ENCODE data around the gene PAPPA.

DNA sequence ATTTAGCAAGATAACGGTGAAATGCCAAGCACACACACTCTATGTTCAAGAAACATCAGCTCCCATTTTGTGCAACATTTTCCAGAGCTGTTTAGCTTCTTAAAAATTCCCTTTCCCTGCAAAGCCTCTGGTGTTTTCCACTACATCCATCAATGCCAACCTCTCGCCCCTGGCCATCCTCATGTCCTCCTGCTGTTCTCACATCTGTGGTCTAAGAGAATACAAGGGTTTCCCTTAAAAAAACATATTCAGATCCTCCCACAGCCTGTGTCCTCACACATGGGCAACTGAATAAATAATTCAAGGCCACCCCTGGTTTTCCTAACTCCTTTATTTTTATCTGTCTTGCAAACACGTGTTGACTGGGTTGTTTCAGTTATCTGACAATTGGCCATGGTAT, 70.3 kb downstream of the PAPPA start:
- no peak for TF ChIP-seq ZNF747 (tag by site-specific recombination; IDR thresholded peaks at IDR 0.05)
- no peak for TF ChIP-seq ZNF350 (tag by site-specific recombination; IDR thresholded peaks at IDR 0.05)
- no peak for TF ChIP-seq ZNF274 (IDR thresholded peaks at IDR 0.05; ENCODE audit: low read length)
- TF ChIP-seq ZNF274 (tag by site-specific recombination; IDR thresholded peaks at IDR 0.05; ENCODE audit: borderline replicate concordance), result no peak
- TF ChIP-seq ZNF121 (tag by site-specific recombination; IDR thresholded peaks at IDR 0.05), result no peak
- TF ChIP-seq, protein P1, sequence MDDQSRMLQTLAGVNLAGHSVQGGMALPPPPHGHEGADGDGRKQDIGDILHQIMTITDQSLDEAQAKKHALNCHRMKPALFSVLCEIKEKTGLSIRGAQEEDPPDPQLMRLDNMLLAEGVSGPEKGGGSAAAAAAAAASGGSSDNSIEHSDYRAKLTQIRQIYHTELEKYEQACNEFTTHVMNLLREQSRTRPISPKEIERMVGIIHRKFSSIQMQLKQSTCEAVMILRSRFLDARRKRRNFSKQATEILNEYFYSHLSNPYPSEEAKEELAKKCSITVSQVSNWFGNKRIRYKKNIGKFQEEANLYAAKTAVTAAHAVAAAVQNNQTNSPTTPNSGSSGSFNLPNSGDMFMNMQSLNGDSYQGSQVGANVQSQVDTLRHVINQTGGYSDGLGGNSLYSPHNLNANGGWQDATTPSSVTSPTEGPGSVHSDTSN (CRISPR knock-in tag; IDR thresholded peaks at IDR 0.05), result no peak
- no peak for TF ChIP-seq ZNF664 (tag by site-specific recombination; IDR thresholded peaks at IDR 0.05)
- TF ChIP-seq ZNF24 (tag by site-specific recombination; IDR thresholded peaks at IDR 0.05), result no peak

Measured in HEK293 (cell line).